B cell (primary cell): ENCODE measurements around the gene LARGE1. TPM values are rescaled to one million over a fixed set of nuclear protein-coding genes. Genes with fewer than 3 reads are reported as not detected.

Experiments
- ATAC-seq: fragments of 200-7000 bp; cut with Tn5 transposase; one replicate; pipeline ENCODE4 v1.10.0; 2021; ENCODE audit warnings: low read depth, mild to moderate bottlenecking, moderate number of reproducible peaks, moderate library complexity
- CTCF ChIA-PET: fragments of 350-600 bp; sonication (Branson Sonifier 250); formaldehyde crosslinking; loops from one replicate; lab custom pipeline; 2021; ENCODE audit warnings: antibody characterized with exemption, inconsistent platforms; lab: Charles Lee
- POLR2A ChIA-PET: fragments of 350-600 bp; sonication (Branson Sonifier 250); formaldehyde crosslinking; loops from one replicate; lab custom pipeline; 2021; ENCODE audit warnings: antibody characterized with exemption; lab: Charles Lee
- DNase-seq: peaks from one replicate; pipeline ENCODE4 v3.0.0; 2013
- H2AFZ ChIP-seq: 2 replicates; pipeline ENCODE4 v1.6.1; 2012; ENCODE audit warnings: mild to moderate bottlenecking, low read depth, low read length; ENCODE audit not compliant: insufficient read depth, poor library complexity, severe bottlenecking
- H3K27ac ChIP-seq, 2 donors: 1 replicate in 1 of 2; 2 replicates in 1 of 2; pipeline ENCODE4 v1.5.1; 2012 to 2013; ENCODE audit warnings: low read length in 2 of 2, mild to moderate bottlenecking in 2 of 2, moderate library complexity in 1 of 2
- H3K27me3 ChIP-seq, 4 experiments: fragments of 200-600 bp in 1 of 4; sonication (generic) in 1 of 4; replicated peaks in 1 of 4; 1 replicate in 2 of 4; 2 replicates in 2 of 4; pipeline versions ENCODE4 v1.6.1 to v1.7.0; 2013 to 2016; ENCODE audit warnings: low read length in 3 of 4, mild to moderate bottlenecking in 2 of 4, mixed read lengths in 1 of 4, moderate library complexity in 1 of 4; ENCODE audit not compliant: insufficient read depth in 4 of 4, control insufficient read depth in 3 of 4; ENCODE audit errors: control extremely low read depth in 1 of 4
- H3K36me3 ChIP-seq, 2 experiments: replicated peaks in 1 of 2; 1 replicate in 1 of 2; 2 replicates in 1 of 2; pipeline versions ENCODE4 v1.6.1 to v1.7.1; 2013; ENCODE audit warnings: low read length in 1 of 2; ENCODE audit not compliant: insufficient read depth in 2 of 2, control insufficient read depth in 1 of 2; ENCODE audit errors: control extremely low read depth in 1 of 2, extremely low read depth in 1 of 2
- H3K4me1 ChIP-seq, 2 donors: fragments of 200-600 bp in 1 of 2; sonication (generic) in 1 of 2; 1 replicate in 1 of 2; 2 replicates in 1 of 2; pipeline versions ENCODE4 v1.5.1 to v1.6.1; 2013 to 2017; ENCODE audit warnings: low read length in 2 of 2; ENCODE audit not compliant: control insufficient read depth in 2 of 2, insufficient read depth in 2 of 2
- H3K4me2 ChIP-seq: replicated peaks from 2 replicates; pipeline ENCODE3; 2012; ENCODE audit warnings: mild to moderate bottlenecking, low read depth, low read length; ENCODE audit not compliant: poor library complexity, severe bottlenecking
- H3K4me3 ChIP-seq, 5 experiments: fragments of 200-600 bp in 1 of 5; sonication (generic) in 1 of 5; 1 replicate in 3 of 5; 2 replicates in 2 of 5; pipeline versions ENCODE4 v1.5.1 to v1.7.0; 2011 to 2016; ENCODE audit warnings: low read length in 4 of 5, mild to moderate bottlenecking in 4 of 5, low read depth in 2 of 5, control low read depth in 1 of 5, moderate library complexity in 1 of 5; ENCODE audit not compliant: insufficient read depth in 1 of 5; ENCODE audit errors: control extremely low read depth in 1 of 5, extremely low read depth in 1 of 5
- H3K79me2 ChIP-seq: fragments of 200-600 bp; sonication (generic); one replicate; pipeline ENCODE4 v1.6.0; 2016; ENCODE audit warnings: low read length; ENCODE audit not compliant: control insufficient read depth, insufficient read depth
- H3K9ac ChIP-seq: fragments of 200-600 bp; sonication (generic); 2 replicates; pipeline ENCODE4 v1.6.1; 2017; ENCODE audit warnings: mild to moderate bottlenecking, low read length, moderate library complexity
- H3K9me3 ChIP-seq, 3 donors: one replicate each; pipeline versions ENCODE4 v1.6.1 to v1.7.1; 2013; ENCODE audit warnings: low read length in 2 of 3; ENCODE audit not compliant: control insufficient read depth in 2 of 3, insufficient read depth in 1 of 3; ENCODE audit errors: control extremely low read depth in 1 of 3
- H4K20me1 ChIP-seq: 2 replicates; pipeline ENCODE4 v1.6.0; 2012; ENCODE audit warnings: mild to moderate bottlenecking, low read length; ENCODE audit not compliant: insufficient read depth, control insufficient read depth, poor library complexity, severe bottlenecking
- H3K27ac Mint-ChIP-seq: one replicate; pipeline ENCODE4 v1.8.0; 2021; ENCODE audit warnings: mixed read lengths
- H3K27me3 Mint-ChIP-seq: one replicate; pipeline ENCODE4 v1.8.0; 2021; ENCODE audit warnings: mixed read lengths
- H3K4me1 Mint-ChIP-seq: one replicate; pipeline ENCODE4 v1.8.0; 2021; ENCODE audit warnings: mixed read lengths
- H3K4me3 Mint-ChIP-seq: one replicate; pipeline ENCODE4 v1.8.0; 2021; ENCODE audit warnings: mixed read lengths
- H3K9me3 Mint-ChIP-seq: one replicate; pipeline ENCODE4 v1.8.0; 2022; ENCODE audit warnings: mixed read lengths; ENCODE audit not compliant: insufficient read depth
- CTCF ChIP-seq: fragments of 200-600 bp; IDR thresholded peaks from one replicate; pipeline ENCODE4 v1.8.0; 2022; ENCODE audit warnings: antibody characterized with exemption, mild to moderate bottlenecking
- EZH2 ChIP-seq: IDR thresholded peaks from 2 replicates; pipeline ENCODE4 v1.6.1; 2012; ENCODE audit warnings: borderline replicate concordance, low read depth, mild to moderate bottlenecking, moderate library complexity, low read length; ENCODE audit not compliant: insufficient read depth, poor library complexity, severe bottlenecking
- WGBS: methylation state at CpG from one replicate; pipeline ENCODE4 v1.1.5; 2013; ENCODE audit warnings: missing lambda C conversion rate; ENCODE audit not compliant: insufficient coverage; 5-methylcytosine and 5-hydroxymethylcytosine counted together
- intact Hi-C: fragments of 100-400 bp; cut with micrococcal nuclease; formaldehyde crosslinking; loops from one replicate; pipeline ENCODE4 v1.10.0; 2022
- polyA plus RNA-seq: library from polyadenylated mRNA; depleted of rRNA; stranded (reverse); fragments of >200 nt; gene quantifications from 2 replicates; pipeline ENCODE4 v1.2.3, GENCODE V29; 2012
- total RNA-seq, 2 donors: library from RNA; stranded (reverse); fragments of 120-200 nt in 1 of 2; gene quantifications; 1 replicate in 1 of 2; 2 replicates in 1 of 2; pipeline versions ENCODE4 v1.2.3 to v1.2.4, GENCODE V29; 2013 to 2022

LARGE1 gene
- total and polyA plus RNA-seq, 2 donors (not counting 1 experiment from before 2014, with no cell fraction given): 20.7 to 82.0 TPM

GRCh38 chr22:33353502-33353901, 566.8 kb downstream of the LARGE1 start:
- POLR2A ChIA-PET: no interaction called here
- no peak for TF ChIP-seq CTCF
- TF ChIP-seq EZH2: no peak
- Histone ChIP-seq H3K4me2 (no peak overlapping the region), H3K4me3 (no peak overlapping the region), H4K20me1 (no peaks in the 10 kb centered on the region), H3K4me1 (no peaks in the 10 kb centered on the region), H2AFZ (no peak overlapping the region), H3K9me3 (peaks cover 0 to 5% (median 0%) of the 10 kb centered on the region in 3 donors), H3K27ac (no peak overlapping the region), H3K36me3 (no peaks in the 10 kb centered on the region), H3K79me2 (no peaks in the 10 kb centered on the region), H3K27me3 (no peaks in the 10 kb centered on the region), H3K9ac (no peak overlapping the region)
- ATAC-seq: no peak
- Mint-ChIP-seq H3K4me3 (no peak overlapping the region), H3K27ac (no peak overlapping the region), H3K4me1 (peaks cover 2% of the 10 kb centered on the region), H3K27me3 (no peaks in the 10 kb centered on the region), H3K9me3 (no peaks in the 10 kb centered on the region)
- intact Hi-C loops: no loop called here
- DNase-seq: no peak
- whole genome bisulfite sequencing: 98% methylated on average over 4 of the region's 4 CpGs
- CTCF ChIA-PET: no interaction called here

DNA sequence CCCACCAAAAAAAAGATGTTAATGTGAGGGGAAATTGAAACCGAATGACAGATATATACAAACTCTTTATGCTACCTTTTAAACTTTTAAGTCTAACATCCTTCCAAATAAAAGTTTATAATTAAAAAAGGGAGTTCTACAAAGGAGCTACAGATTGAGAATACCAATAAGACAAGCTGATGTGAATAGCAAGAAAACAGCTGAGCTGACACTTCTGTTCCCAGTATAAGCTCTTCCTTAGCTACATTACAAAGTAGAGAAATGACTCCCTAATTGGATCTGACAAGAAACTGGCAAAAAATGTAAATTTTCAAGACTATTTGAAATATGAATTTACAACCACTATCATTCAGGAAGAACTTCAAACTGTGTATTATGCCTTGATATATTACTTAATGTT, 567.5 kb downstream of the LARGE1 start:
- POLR2A ChIA-PET: no interaction called here
- no peaks in the 10 kb centered on the region for H3K9me3 Mint-ChIP-seq
- Histone ChIP-seq H3K4me1 (no peaks in the 10 kb centered on the region), H3K9ac (no peak overlapping the region), H3K4me3 (no peak overlapping the region), H4K20me1 (no peaks in the 10 kb centered on the region), H2AFZ (no peak overlapping the region), H3K9me3 (peaks cover 0 to 5% (median 0%) of the 10 kb centered on the region in 3 donors), H3K27me3 (no peaks in the 10 kb centered on the region), H3K36me3 (no peaks in the 10 kb centered on the region), H3K79me2 (no peaks in the 10 kb centered on the region), H3K27ac (no peak overlapping the region), H3K4me2 (no peak overlapping the region)
- CTCF ChIA-PET: no interaction called here
- H3K27me3 Mint-ChIP-seq: no peaks in the 10 kb centered on the region
- no peak for TF ChIP-seq EZH2
- no peak for TF ChIP-seq CTCF
- WGBS: no CpG with 5 or more reads among the region's 1 CpG
- H3K4me1 Mint-ChIP-seq: peaks cover 2% of the 10 kb centered on the region
- no peak for ATAC-seq
- DNase-seq: no peak
- no peak overlapping the region for H3K4me3 Mint-ChIP-seq
- H3K27ac Mint-ChIP-seq: no peak overlapping the region
- intact Hi-C loops: no loop called here
